ENCODE measurements around the gene SCUBE1.

- TF ChIP-seq CTCF (conservative IDR thresholded peaks at IDR 0.05; ENCODE audit: low read depth, low read length) (no peak), RCOR1 (IDR thresholded peaks at IDR 0.05; ENCODE audit: insufficient replicate concordance, low read length) (no peak), POLR2A (IDR thresholded peaks at IDR 0.05; ENCODE audit: low read depth, low read length) (no peak), FOS (IDR thresholded peaks at IDR 0.05; ENCODE audit: low read depth, low read length) (no peak), CHD1 (IDR thresholded peaks at IDR 0.05; ENCODE audit: low read depth, low read length) (no peak), MXI1 (IDR thresholded peaks at IDR 0.05; ENCODE audit: borderline replicate concordance, low read depth, low read length) (no peak), CEBPB (IDR thresholded peaks at IDR 0.05; ENCODE audit: low read depth, low read length) (no peak), SMC3 (IDR thresholded peaks at IDR 0.05; ENCODE audit: low read depth, low read length) (no peak), RAD21 (IDR thresholded peaks at IDR 0.05; ENCODE audit: low read length) (no peak)
- TF ChIP-seq, protein P1, sequence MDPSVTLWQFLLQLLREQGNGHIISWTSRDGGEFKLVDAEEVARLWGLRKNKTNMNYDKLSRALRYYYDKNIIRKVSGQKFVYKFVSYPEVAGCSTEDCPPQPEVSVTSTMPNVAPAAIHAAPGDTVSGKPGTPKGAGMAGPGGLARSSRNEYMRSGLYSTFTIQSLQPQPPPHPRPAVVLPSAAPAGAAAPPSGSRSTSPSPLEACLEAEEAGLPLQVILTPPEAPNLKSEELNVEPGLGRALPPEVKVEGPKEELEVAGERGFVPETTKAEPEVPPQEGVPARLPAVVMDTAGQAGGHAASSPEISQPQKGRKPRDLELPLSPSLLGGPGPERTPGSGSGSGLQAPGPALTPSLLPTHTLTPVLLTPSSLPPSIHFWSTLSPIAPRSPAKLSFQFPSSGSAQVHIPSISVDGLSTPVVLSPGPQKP (IDR thresholded peaks at IDR 0.05; ENCODE audit: borderline replicate concordance, low read depth, low read length), result no peak
- TF ChIP-seq, protein P2, sequence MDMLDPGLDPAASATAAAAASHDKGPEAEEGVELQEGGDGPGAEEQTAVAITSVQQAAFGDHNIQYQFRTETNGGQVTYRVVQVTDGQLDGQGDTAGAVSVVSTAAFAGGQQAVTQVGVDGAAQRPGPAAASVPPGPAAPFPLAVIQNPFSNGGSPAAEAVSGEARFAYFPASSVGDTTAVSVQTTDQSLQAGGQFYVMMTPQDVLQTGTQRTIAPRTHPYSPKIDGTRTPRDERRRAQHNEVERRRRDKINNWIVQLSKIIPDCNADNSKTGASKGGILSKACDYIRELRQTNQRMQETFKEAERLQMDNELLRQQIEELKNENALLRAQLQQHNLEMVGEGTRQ (IDR thresholded peaks at IDR 0.05; ENCODE audit: low read depth, low read length), result no peak
These were observed 54.3 kb downstream of the SCUBE1 start for GRCh38 chr22:43288807-43289420.

Data from IMR-90 (cell line).